HG02763 (cell line): ENCODE data around the gene CLPSL2.

Source experiments
- ATAC-seq: cut with Tn5 transposase; IDR thresholded peaks from one replicate; pipeline ENCODE4 v1.9.1; 2021; ENCODE audit warnings: mild to moderate bottlenecking, moderate library complexity; ENCODE audit not compliant: unreplicated experiment

Gene CLPSL2

GRCh38 chr6:35746516-35746915 lies 29.9 kb upstream of the CLPSL2 start:
- no peak for ATAC-seq

- ATAC-seq: no peak
Observed at GRCh38 chr6:35747877-35748276, 28.5 kb upstream of the CLPSL2 start.

GRCh38 chr6:35750557-35750956 lies 25.8 kb upstream of the CLPSL2 start:
- no peak for ATAC-seq

GRCh38 chr6:35751594-35751993 lies 24.8 kb upstream of the CLPSL2 start:
- no peak for ATAC-seq

GRCh38 chr6:35752330-35752729 lies 24.1 kb upstream of the CLPSL2 start:
- ATAC-seq: no peak

GRCh38 chr6:35754452-35755277 lies 21.7 kb upstream of the CLPSL2 start:
- ATAC-seq: no peak

- ATAC-seq: no peak
Observed at GRCh38 chr6:35755278-35755924, 21.0 kb upstream of the CLPSL2 start.

- no peak for ATAC-seq
Observed at GRCh38 chr6:35757456-35758123, 18.8 kb upstream of the CLPSL2 start.

GRCh38 chr6:35759426-35759825 lies 17.0 kb upstream of the CLPSL2 start:
- ATAC-seq: no peak

- ATAC-seq: no peak
Observed at GRCh38 chr6:35765739-35766138, 10.7 kb upstream of the CLPSL2 start.

- no peak for ATAC-seq
Observed at GRCh38 chr6:35769211-35769610, 7.2 kb upstream of the CLPSL2 start.

GRCh38 chr6:35771343-35771627 lies 5.1 kb upstream of the CLPSL2 start:
- no peak for ATAC-seq

GRCh38 chr6:35774116-35774794 lies 2.1 kb upstream of the CLPSL2 start:
- ATAC-seq: no peak

GRCh38 chr6:35775031-35775430 lies 1.4 kb upstream of the CLPSL2 start:
- no peak for ATAC-seq

GRCh38 chr6:35777356-35778102 lies 1.1 kb downstream of the CLPSL2 start:
- no peak for ATAC-seq

GRCh38 chr6:35778437-35778836 lies 2.0 kb downstream of the CLPSL2 start:
- no peak for ATAC-seq

GRCh38 chr6:35780719-35781118 lies 4.3 kb downstream of the CLPSL2 start, which contains the start of gene CLPSL1:
Gene CLPSL1 (plus strand): TSS chr6:35781019. CDS start chr6:35781111, 92 bp downstream.
- ATAC-seq: no peak

- no peak for ATAC-seq
Observed at GRCh38 chr6:35781290-35781689, 4.9 kb downstream of the CLPSL2 start.

- no peak for ATAC-seq
Observed at GRCh38 chr6:35782424-35782823, 6.0 kb downstream of the CLPSL2 start.

GRCh38 chr6:35784200-35784599 lies 7.8 kb downstream of the CLPSL2 start:
- no peak for ATAC-seq

GRCh38 chr6:35786272-35786671 lies 9.9 kb downstream of the CLPSL2 start:
- ATAC-seq: no peak
